Suprapubic skin (tissue), 4 donors: ENCODE results near the gene APOM. TPM values are rescaled to one million over a fixed set of nuclear protein-coding genes. Genes with fewer than 3 reads are reported as not detected.

Source experiments
- DNase-seq, 2 donors: peaks; one replicate each; pipeline ENCODE4 v3.0.0-alpha.2; 2019; ENCODE audit warnings: low spot score in 2 of 2
- H3K27ac ChIP-seq: fragments of 200-600 bp; sonication (generic); one replicate; pipeline ENCODE4 v1.5.1; 2019
- H3K27me3 ChIP-seq: fragments of 200-600 bp; sonication (generic); one replicate; pipeline ENCODE4 v1.5.1; 2019
- H3K36me3 ChIP-seq: fragments of 200-600 bp; sonication (generic); one replicate; pipeline ENCODE4 v1.5.1; 2019
- H3K4me1 ChIP-seq: fragments of 200-600 bp; sonication (generic); one replicate; pipeline ENCODE4 v1.5.1; 2019
- H3K4me3 ChIP-seq: fragments of 200-600 bp; sonication (generic); one replicate; pipeline ENCODE4 v1.5.1; 2019; ENCODE audit warnings: mild to moderate bottlenecking
- H3K9me3 ChIP-seq: fragments of 200-600 bp; sonication (generic); one replicate; pipeline ENCODE4 v1.5.1; 2019
- EP300 ChIP-seq: sonication (generic); formaldehyde crosslinking; IDR thresholded peaks from one replicate; pipeline ENCODE4 v1.6.1; 2017; ENCODE audit warnings: antibody characterized with exemption
- POLR2A ChIP-seq, 2 donors: fragments of 450-650 bp; IDR thresholded peaks; one replicate each; pipeline ENCODE4 v1.6.1; 2017; ENCODE audit warnings: antibody characterized with exemption in 2 of 2, mild to moderate bottlenecking in 2 of 2, moderate library complexity in 2 of 2
- POLR2AphosphoS5 ChIP-seq, 3 donors: sonication (generic); formaldehyde crosslinking; IDR thresholded peaks; one replicate each; pipeline ENCODE4 v1.6.1; 2017; ENCODE audit warnings: antibody characterized with exemption in 3 of 3
- WGBS: methylation state at CpG from one replicate; pipeline ENCODE4 v1.1.5; 2018; 5-methylcytosine and 5-hydroxymethylcytosine counted together
- total RNA-seq, 4 donors: library from RNA; depleted of rRNA; stranded (reverse); fragments of >200 nt; gene quantifications; one replicate each; pipeline ENCODE4 v1.1.0, GENCODE V29; 2016
- TF ChIP-seq, protein P1 (sequence below), 2 donors: fragments of 200-600 bp in 1 of 2; fragments of 450-650 bp in 1 of 2; sonication (generic) in 1 of 2; IDR thresholded peaks; one replicate each; pipeline ENCODE4 v1.5.1; 2016 to 2019; ENCODE audit warnings: antibody characterized with exemption in 2 of 2, mild to moderate bottlenecking in 1 of 2, moderate library complexity in 1 of 2

The APOM gene
- total RNA-seq, 4 donors from 2014 or later: 2.8 to 8.3 (median 6.1) TPM

DNA sequence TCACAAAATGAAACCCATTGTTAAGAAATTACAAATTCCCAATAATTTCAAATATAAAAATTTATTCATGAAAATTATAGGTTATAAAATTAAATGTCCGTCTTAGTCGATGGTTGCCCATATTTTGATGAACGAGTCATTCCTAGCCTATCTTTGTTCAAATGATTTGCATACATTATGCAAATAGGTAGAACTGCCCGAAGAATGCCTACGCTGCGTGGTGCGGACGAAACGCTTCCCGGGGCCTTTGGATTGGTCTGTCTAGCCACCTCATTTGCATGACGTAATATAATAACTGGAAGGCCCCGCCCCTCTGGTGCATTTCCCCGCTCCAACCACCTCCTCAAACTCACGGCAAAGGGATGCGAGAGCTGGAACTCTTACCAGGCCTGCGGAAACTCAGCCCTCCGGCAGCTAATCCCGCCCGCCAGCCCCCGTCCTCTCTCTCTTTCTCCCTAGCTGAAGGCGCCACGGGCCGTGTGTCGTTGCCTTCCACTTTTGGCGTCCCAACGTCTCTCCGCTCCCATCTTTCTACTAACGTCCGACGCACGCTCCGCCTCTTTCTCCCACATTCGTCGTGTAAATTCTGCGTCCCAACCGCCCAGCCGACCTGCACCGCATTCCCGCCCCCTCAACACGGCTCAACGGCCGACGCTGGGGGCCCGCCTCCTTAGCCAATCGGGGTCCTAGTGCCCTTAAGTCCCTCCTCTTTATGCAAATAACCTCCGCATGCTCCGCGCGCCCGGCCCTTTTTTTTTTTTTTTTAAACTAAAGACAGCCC, 35.7 kb upstream of the APOM start:
- no peaks in the 10 kb centered on the region for H3K27me3 ChIP-seq
- H3K4me3 ChIP-seq: peak overlapping the region; percentile 65
- peaks cover 17% of the 10 kb centered on the region for H3K36me3 ChIP-seq
- peak; percentile 79 to 92 for TF ChIP-seq POLR2A (IDR thresholded peaks at IDR 0.05)
- TF ChIP-seq, protein P1, sequence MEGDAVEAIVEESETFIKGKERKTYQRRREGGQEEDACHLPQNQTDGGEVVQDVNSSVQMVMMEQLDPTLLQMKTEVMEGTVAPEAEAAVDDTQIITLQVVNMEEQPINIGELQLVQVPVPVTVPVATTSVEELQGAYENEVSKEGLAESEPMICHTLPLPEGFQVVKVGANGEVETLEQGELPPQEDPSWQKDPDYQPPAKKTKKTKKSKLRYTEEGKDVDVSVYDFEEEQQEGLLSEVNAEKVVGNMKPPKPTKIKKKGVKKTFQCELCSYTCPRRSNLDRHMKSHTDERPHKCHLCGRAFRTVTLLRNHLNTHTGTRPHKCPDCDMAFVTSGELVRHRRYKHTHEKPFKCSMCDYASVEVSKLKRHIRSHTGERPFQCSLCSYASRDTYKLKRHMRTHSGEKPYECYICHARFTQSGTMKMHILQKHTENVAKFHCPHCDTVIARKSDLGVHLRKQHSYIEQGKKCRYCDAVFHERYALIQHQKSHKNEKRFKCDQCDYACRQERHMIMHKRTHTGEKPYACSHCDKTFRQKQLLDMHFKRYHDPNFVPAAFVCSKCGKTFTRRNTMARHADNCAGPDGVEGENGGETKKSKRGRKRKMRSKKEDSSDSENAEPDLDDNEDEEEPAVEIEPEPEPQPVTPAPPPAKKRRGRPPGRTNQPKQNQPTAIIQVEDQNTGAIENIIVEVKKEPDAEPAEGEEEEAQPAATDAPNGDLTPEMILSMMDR (IDR thresholded peaks at IDR 0.05): no peak
- peak; percentile 4 to 87 (median 85) for TF ChIP-seq POLR2AphosphoS5 (IDR thresholded peaks at IDR 0.05)
- peak; percentile 99 to 100 for DNase-seq
- WGBS: under 1% methylated on average over 50 of the region's 50 CpGs
- H3K9me3 ChIP-seq: no peaks in the 10 kb centered on the region
- peak overlapping the region; percentile 96 for H3K27ac ChIP-seq
- H3K4me1 ChIP-seq: peaks cover 24% of the 10 kb centered on the region

DNA sequence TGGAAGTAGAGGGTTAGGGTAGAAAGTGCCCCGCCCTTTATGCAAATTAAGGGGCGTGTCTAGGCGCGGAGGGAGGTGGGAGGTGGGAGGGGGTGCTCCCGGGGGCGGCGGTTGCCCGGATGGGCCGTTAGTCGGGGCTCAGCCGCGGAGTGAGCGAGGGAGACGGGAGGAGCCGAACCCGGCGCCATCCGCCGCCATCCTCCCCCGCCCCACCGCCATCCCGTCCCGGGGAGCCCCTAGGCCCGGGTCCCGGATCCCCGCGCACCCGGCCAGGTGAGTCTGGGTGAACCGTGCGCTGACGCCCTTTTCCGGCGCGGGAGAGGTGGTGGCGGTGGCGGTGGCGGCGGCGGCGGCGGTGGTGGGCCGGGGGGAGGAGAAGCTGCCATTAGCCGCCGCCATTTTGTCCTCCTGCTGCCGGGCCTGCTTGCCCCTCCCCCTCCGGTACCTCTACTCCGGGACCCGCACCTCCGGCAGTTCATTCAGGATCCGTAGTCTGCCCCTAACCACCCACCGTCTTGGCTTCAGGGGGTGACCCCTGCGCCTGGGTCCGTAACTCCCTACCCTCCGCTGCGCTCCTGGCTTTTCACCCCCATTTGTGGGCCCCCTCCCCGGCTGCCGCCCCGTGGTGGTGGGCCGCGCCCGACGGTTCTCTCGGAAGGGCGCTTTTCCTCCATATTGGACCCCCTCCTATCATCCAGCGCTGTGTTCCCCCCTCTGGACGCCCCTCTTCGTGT, 34.9 kb upstream of the APOM start, which contains the start of gene PRRC2A:
PRRC2A (plus strand) TSS at position 130 of the 734 bp plus-strand sequence. CDS start 2,075 bp downstream, outside the sequence.
- DNase-seq: peak; percentile 91 to 98
- no peaks in the 10 kb centered on the region for H3K9me3 ChIP-seq
- peaks cover 24% of the 10 kb centered on the region for H3K4me1 ChIP-seq
- H3K27me3 ChIP-seq: no peaks in the 10 kb centered on the region
- H3K27ac ChIP-seq: peak within 1 kb of the TSS; percentile 96
- WGBS: 0% methylated on average over 32 of the region's 67 CpGs
- peaks cover 25% of the 10 kb centered on the region for H3K36me3 ChIP-seq
- peak within 1 kb of the TSS; percentile 65 for H3K4me3 ChIP-seq
- peak in 1 of 2 donors; percentile 73 for TF ChIP-seq POLR2A (IDR thresholded peaks at IDR 0.05)
- TF ChIP-seq POLR2AphosphoS5 (IDR thresholded peaks at IDR 0.05): peak in 2 of 3 donors; percentile 14 to 32
- TF ChIP-seq, protein P1 (IDR thresholded peaks at IDR 0.05): no peak

DNA sequence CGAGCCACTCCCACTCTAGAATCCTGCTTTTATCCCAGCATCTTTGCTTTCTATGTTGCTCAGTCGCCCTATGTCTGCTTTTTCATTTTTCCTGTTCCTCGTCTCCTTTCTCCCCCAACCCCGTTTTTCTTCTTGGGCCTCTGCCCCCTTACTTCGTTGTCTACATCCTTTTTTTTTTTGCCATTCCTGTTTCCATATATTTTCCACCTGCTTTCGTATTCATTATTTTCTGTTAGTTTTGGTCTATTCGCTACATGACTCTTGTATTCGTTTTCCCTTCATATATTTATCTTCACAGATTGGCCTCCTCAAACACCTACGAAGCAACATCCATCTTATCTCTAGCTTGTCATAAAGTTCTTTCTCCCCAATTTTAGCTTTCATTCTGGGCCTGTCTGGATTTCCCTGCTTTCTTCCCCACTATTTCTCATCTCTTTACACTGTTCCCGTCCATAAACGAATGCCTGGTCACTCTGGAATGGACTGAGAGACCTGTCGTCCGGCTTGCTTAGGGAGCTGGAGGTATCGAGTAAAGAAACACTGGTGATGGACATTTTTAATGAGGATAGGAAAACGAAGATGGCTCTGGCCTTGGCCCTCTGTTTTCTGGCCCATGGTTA, 34.3 kb upstream of the APOM start:
- peak overlapping the region; percentile 96 for H3K27ac ChIP-seq
- H3K27me3 ChIP-seq: no peaks in the 10 kb centered on the region
- DNase-seq: no peak
- peak overlapping the region; percentile 65 for H3K4me3 ChIP-seq
- H3K4me1 ChIP-seq: peaks cover 24% of the 10 kb centered on the region
- TF ChIP-seq, protein P1 (IDR thresholded peaks at IDR 0.05): no peak
- TF ChIP-seq EP300: no peak
- no peak for TF ChIP-seq POLR2AphosphoS5 (IDR thresholded peaks at IDR 0.05)
- no peak for TF ChIP-seq POLR2A (IDR thresholded peaks at IDR 0.05)
- H3K36me3 ChIP-seq: peaks cover 32% of the 10 kb centered on the region
- no peaks in the 10 kb centered on the region for H3K9me3 ChIP-seq
- WGBS: 10% methylated on average over 15 of the region's 15 CpGs

DNA sequence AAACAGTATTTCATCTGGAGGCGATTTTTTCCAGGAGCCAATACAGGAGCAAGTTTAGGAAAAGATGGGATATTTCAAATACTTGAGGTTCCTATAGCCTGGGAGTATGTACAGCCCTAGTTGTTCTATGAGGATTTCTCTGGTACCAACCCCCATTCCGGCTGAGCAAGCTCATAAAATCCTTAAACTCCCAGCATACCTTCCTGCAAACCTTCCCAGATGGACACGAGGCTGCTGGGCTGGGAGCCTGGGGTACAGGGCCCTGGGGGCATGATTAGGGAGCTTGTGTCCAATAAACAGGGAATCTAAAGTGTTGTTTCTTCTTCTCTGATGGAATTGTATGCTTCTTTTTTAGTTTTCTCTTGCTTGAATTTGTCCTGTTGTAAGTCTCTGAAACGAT, 33.7 kb upstream of the APOM start:
- no peak for TF ChIP-seq POLR2A (IDR thresholded peaks at IDR 0.05)
- TF ChIP-seq EP300: no peak
- TF ChIP-seq, protein P1 (IDR thresholded peaks at IDR 0.05): no peak
- H3K27ac ChIP-seq: peak overlapping the region; percentile 96
- no peaks in the 10 kb centered on the region for H3K9me3 ChIP-seq
- DNase-seq: no peak
- WGBS: 19% methylated on average over 4 of the region's 4 CpGs
- peaks cover 24% of the 10 kb centered on the region for H3K4me1 ChIP-seq
- no peaks in the 10 kb centered on the region for H3K27me3 ChIP-seq
- H3K36me3 ChIP-seq: peaks cover 37% of the 10 kb centered on the region
- peak overlapping the region; percentile 65 for H3K4me3 ChIP-seq
